SH-SY5Y (cell line): ENCODE results near the gene HOXD1.

Source experiments
- GATA2 ChIP-seq: IDR thresholded peaks from 2 replicates; pipeline ENCODE4 v1.6.1; 2011; ENCODE audit warnings: mild to moderate bottlenecking, low read depth, low read length
- GATA3 ChIP-seq: IDR thresholded peaks from 2 replicates; pipeline ENCODE4 v1.6.1; 2011; ENCODE audit warnings: low read depth, mild to moderate bottlenecking, low read length, moderate library complexity

GRCh38 chr2:176139661-176140512 is 48.6 kb upstream of the HOXD1 start:
- TF ChIP-seq GATA2: no peak
- no peak for TF ChIP-seq GATA3
